NCI-H2196 treated with DMSO at 0.1 percent for 48 hours (cell line): ENCODE measurements around the gene C6orf118.

Experiments used
- DNase-seq: peaks from one replicate; lab custom pipeline; 2025; ENCODE audit not compliant: unreplicated experiment; lab: John Stamatoyannopoulos, UW

Gene C6orf118

DNA sequence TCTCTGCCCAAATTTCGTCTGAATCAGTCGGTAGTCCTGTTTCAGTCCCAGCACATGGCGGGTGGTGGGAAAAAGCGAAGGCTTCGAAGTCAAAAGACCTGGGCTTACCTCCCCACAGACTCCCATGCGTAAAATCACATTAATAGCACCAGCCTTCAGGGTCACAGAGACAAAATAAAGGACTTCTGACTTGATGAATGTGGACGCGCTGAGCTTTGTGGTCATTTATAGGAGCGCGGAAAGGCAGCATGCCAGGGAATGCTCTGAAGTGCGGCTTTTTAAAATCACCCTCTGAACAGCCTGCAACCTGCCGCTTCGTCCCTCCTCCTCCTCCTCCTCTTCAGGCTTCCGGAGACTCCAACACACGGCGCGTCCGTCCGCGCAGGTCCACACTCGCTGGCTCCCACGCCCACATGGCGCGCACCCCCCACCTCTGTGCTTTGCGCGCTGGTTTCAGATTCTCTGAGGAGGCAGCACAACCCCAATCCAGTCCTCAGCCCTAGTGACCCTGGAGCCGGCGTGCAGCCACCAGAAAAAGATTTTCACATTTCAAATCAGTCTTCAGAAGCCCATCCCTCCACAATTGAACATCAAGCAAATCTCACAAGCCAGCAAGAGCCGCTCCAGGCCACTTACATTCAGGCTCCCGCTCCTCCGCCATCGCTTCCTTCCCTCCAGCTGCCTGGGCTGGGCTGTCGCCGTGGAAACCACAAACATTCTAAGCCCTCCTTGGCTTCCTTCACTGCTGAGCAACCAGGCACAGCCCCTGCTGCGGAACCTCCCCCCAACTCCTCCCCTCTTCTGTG, at the start of gene C6orf118:
Gene C6orf118, minus strand, starts transcription at position 680 of the 806 bp plus-strand sequence. Its CDS starts 19 bp downstream, at position 661.
- peak; percentile 33 for DNase-seq

DNA sequence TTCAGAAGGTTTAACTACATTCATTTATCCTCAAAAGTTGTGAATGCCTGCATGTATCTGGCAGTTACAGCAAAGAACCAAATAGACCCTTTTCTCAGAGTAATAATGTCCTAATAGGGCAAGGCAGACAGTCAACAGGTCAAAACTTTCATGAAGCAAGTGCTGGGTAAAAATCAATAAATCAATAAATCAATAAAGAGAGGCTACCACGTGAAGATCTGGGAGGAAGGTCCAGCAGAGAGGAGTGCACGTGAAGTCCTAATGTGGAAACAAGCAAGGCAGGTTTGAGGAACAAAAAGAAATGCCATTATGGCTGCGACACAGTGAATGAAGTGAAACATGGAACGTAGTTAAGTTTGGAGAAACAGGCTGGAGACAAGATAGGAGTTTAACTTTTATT, 36.3 kb upstream of the C6orf118 start:
- DNase-seq, result no peak

GRCh38 chr6:165340532-165340931, 31.1 kb upstream of the C6orf118 start:
- no peak for DNase-seq

- no peak for DNase-seq
These were observed 16.2 kb upstream of the C6orf118 start for GRCh38 chr6:165325609-165326008.

DNA sequence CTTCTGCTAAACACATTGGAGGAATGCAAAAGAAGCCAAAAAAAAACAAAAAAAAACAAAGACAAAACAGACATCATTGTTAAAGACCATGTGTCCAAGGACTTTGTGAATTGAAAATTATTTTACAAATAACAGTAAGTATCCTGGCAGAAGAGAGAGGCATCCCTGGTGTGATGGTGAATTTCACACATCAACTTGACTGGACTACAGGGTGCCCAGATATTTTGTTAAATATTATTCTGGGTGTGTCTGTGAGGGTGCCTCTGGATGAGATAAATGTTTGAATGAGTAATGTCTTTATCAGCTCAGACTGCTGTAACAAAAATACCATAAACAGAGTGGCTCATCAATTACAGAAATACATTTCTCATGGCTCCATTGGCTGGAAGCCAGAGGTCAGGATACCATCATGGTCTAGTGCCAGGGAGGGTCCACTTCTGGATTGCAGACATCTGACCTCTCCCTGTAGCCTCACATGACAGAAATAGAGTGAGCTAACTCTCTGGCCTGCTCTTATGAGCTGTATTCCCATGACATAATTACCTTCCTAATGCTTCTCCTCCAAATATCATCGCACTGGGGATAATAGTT, 12.2 kb upstream of the C6orf118 start:
- no peak for DNase-seq

- no peak for DNase-seq
These were observed 11.7 kb upstream of the C6orf118 start for GRCh38 chr6:165321150-165321549.

DNA sequence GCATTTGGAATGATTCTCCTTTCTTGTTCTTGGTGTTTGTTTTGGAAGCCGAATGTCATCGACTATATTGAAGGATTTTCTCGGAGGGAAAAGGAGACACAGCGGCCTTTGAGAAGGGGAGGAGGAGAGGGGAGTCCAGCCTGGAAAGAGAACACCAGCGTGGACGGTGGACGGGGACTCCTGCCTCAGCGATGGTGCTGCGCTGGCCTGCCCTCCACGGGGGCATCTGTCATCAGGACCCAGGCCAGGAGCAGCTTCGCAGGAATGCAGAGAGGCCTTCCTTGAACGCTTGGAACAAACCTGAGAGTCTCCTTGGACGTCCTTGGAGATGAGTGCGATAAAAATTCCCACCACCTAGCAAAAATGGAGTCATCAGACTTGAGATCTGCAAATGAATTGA, 8.3 kb upstream of the C6orf118 start:
- DNase-seq, result no peak

- DNase-seq, result no peak
These were observed 2.5 kb downstream of the C6orf118 start for GRCh38 chr6:165306955-165307354.

DNA sequence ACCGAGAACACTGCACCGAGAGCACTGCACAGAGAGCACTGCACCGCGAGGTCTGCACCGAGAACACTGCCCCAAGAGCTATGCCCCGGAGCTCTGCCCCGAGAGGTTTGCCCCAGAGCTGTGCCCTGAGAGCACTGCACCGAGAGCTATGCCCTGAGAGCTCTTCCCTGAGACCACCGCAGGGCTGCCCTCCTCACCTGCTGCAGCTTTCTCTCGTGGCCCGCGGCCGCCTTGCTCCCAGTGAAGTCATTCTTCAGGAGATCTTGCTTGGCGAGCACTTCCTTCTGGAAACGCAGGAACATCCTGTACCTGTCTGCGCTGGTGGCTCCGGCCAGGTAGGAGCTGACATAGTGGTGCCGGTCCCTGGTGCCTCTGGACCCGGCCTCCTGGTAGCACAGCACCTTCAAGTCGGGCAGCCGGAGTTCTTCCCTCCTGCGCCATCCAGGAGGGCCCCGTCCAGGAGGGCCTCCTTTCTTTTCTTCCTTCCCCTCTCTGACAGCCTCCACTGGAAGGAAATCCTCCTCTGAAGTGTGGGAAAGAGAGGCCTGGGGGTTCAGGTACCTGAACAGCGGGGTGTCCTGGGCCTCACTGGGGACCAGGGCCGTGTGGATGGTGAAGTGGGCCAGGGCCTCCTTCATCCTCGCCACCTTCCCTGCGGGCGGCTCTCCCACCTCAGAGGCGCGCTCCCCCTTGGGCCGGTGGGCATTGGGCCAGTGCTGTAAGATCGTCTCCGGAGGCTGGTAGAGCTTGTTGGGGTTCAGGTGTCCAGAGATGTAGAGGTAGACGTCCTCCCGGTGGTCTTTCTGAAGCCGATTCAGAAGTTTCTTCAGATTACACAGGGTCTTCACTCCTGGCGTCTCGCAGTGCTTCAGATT, 7.8 kb downstream of the C6orf118 start:
- no peak for DNase-seq

GRCh38 chr6:165300422-165300936, 8.9 kb downstream of the C6orf118 start:
- DNase-seq, result no peak

- DNase-seq, result no peak
These were observed 10.5 kb downstream of the C6orf118 start for GRCh38 chr6:165298875-165299274.

GRCh38 chr6:165298402-165298801, 11.0 kb downstream of the C6orf118 start:
- DNase-seq, result no peak

GRCh38 chr6:165292657-165293056, 16.7 kb downstream of the C6orf118 start:
- DNase-seq, result no peak

GRCh38 chr6:165274611-165275010, 34.8 kb downstream of the C6orf118 start:
- no peak for DNase-seq

GRCh38 chr6:165272585-165272984, 36.8 kb downstream of the C6orf118 start:
- no peak for DNase-seq

DNA sequence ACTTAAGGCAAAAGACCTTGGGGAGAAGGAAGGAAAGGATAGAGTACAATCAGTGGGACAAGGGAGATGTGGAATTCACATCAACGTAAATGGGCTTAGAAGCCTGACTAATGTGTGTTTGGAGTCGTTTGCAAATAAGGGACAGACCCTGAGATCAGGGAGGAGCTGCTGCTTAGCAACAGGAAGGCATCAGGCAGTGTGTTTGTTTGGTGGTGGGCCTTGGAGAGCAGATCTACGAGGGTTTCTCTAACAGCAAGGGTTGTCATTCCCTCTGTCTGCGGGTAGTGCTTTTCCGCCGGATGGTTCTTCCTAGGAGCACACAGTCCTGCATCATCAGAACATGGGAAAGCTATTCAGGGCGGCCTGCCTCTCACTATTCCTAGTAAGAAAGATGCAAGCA, 40.4 kb downstream of the C6orf118 start:
- DNase-seq, result no peak

GRCh38 chr6:165266621-165267020, 42.8 kb downstream of the C6orf118 start:
- DNase-seq, result no peak

GRCh38 chr6:165266191-165266590, 43.2 kb downstream of the C6orf118 start:
- no peak for DNase-seq

DNA sequence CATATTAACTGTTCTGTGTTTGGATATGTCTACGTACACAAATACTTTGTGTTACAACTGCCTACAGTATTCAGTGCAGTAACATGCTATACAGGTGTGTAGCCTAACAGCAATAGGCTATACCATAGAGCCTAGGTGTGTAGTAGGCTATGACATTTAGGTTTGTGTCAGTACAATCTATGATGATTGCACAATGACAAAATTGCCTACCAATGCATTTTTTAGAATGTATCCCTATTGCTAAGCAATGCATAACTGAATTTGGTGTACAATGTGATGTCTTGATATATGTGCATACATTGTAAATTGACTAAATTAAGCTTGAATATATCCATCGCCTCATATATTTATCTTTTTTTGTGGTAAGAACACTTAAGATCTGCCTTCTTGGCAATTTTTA, 48.9 kb downstream of the C6orf118 start:
- DNase-seq, result no peak

- DNase-seq, result no peak
These were observed 59.6 kb downstream of the C6orf118 start for GRCh38 chr6:165249808-165250207.

GRCh38 chr6:165245701-165246100, 63.7 kb downstream of the C6orf118 start:
- no peak for DNase-seq
